HG03025 (cell line): ENCODE measurements around the gene PRKCH.

Experiments
- ATAC-seq: cut with Tn5 transposase; IDR thresholded peaks from one replicate; pipeline ENCODE4 v1.9.1; 2021; ENCODE audit warnings: mild to moderate bottlenecking, moderate library complexity; ENCODE audit not compliant: unreplicated experiment, low FRiP score

The PRKCH gene

DNA sequence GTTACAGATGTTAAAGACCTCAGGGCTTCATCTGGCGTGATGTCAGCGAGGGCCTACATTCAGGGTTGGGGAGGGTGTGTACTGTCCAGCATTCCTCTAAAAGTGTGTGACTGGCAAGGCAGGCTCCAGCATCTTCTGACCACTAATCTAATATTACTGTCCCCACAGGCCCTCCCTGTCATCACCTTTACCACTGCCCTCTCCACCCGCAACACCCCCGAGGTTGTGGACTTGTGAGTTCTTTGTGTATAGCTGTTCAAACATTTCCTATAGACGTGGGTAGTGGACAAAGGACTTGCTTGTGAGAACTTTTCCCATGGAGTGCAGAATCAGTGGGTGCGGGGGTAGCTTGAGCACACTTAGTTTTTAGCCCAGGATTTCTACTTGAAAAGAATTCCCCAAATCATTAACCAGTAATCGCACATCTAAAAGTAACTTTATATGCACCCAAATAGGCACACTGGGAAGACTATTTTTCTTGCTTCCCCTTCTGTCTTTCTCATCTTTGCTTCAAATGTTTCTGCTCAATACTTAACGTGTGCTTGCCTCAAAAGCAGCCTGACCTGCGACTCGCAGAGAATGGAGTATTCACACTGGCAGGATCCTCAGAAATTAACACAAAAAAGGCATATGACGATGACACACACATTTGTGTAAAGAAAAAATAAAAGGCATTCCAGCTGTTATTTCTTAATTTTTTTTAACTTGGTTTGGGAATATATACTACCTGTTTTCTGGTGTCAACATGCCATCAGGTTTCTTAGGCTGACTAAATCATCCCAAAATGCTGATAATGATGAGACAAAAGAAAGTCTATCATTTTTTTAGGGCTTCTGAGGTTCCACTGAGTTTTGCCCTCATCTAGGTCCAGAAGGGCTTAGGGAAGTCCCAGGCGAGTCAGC is 215.5 kb downstream of the PRKCH start:
- no peak for ATAC-seq

DNA sequence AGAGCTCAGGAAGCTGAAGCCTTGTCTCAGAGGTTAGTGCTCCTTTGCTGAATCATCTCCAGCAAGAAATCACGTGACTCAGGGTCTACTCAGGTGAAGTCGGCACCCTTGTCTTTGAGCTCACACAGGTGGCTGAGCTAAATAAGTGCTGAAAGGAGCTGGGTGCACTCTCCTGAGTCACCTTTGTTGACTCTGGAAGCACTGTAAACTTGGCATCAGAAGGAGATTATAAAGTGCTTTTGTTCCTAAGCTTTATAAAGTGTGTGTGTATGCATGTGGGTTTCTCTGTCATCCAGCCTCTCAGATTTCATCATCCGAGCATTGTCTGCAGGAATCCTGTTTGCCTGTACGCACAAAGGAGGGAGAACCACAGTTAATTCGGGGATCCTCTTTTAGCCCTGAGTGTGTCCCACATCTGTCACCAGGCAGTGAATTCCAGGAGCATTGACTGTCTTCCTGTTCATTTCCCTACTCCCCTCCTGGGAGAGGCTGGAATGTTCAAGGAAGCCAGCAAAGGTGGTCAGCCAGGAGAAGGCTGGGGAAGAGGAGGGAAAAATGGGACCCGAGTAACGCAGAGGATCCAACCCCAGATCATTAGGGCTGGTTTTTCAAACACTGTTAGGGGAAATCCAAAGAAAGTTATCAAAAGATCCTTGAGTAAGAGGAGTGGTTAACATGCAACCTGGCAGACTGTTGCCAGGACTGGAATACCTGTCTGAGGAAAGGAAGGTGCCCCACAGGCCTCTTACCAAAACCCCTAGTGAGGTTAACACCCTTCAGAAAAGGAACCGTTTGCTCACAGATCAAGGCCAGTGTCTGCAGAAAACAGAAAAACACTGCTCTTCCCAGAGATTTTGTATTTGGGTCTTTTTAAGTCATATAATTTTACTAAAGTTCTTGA is 216.4 kb downstream of the PRKCH start:
- no peak for ATAC-seq

GRCh38 chr14:61538464-61539022 is 217.2 kb downstream of the PRKCH start:
- no peak for ATAC-seq

GRCh38 chr14:61539631-61540030 is 218.3 kb downstream of the PRKCH start:
- no peak for ATAC-seq

- no peak for ATAC-seq
Observed at GRCh38 chr14:61540931-61541330, 219.6 kb downstream of the PRKCH start.

DNA sequence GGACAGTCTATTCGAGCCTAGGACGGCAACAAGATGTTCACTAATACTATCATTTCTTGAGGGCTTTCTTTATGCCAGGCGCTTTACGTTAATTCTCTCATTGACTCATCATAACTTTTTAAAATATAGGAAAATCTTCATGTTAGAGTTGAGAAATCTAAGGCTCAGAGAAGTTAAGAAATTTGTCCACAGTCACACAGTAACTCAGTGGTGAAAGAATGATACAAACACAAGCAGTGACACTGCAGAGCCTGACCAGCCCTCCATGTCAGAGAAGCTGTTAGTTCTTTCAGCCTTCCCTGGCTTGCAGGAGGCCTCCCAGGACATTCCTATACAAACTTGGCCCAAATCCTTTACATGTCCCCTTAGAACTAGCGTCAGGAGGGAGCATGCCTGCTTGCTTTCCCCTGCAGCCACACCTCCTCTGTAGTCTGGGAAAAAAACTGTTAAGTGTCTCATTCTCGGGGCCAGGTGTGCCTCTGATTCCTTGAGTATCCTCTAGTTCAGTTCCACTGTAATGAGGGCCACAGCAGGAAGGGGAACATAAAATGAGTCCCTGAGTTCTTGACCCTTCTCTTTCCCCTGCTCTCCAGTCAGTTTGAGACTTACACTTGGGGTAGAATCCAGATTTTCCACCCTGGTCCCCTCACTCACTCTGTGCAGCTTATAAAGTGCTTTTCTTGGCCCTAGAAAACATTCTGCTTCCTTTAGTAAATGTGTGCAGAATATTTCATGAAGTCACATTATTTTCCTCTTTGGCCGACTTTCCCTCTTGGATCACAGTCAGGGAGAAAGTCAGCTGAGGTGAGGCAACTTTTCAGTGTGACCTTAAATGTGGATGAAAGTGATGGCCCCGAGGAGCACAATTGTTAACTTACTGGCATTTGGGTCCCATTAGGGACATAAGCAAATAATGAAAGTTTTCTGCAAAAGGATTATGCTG is 221.7 kb downstream of the PRKCH start:
- no peak for ATAC-seq

GRCh38 chr14:61543946-61544345 is 222.6 kb downstream of the PRKCH start:
- ATAC-seq = no peak

- ATAC-seq = no peak
Observed at GRCh38 chr14:61544448-61545330, 223.3 kb downstream of the PRKCH start.

GRCh38 chr14:61545726-61546455 is 224.5 kb downstream of the PRKCH start:
- no peak for ATAC-seq

GRCh38 chr14:61547186-61548069 is 226.0 kb downstream of the PRKCH start:
- ATAC-seq = no peak

DNA sequence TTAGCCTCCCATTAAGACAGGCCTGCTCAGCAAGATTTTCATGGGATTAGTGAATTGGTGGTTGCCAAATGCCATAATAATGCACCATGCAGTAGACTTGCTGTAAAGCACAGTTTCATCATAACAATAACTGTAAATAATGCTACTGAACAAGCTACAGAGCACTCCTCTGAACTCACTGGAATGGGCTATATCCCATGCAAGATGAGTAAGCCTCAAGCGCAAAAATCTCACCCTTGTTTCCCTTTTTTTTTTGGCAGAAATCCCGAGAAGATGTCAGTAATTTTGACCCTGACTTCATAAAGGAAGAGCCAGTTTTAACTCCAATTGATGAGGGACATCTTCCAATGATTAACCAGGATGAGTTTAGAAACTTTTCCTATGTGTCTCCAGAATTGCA is 228.0 kb downstream of the PRKCH start:
- no peak for ATAC-seq

GRCh38 chr14:61551384-61551783 is 230.0 kb downstream of the PRKCH start:
- no peak for ATAC-seq

DNA sequence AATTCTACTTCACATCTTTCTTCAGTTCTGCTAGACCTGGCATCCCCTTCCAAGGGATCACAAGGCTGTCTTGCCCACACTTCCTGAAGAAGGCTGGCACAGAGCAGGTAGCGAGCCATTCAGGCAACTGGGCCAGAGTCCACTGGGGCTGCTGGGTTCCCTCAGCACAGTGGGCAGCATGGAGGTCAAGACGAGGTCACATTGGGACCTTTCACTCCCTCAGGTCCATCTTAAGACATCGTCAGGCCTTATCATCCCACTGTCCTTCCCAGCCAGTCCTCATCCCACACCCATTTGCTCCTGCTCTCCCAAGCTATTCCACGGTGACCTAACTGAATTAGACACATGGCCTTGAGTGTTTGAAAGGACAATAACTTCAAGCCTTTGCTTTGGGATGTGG is 230.9 kb downstream of the PRKCH start:
- ATAC-seq = no peak

DNA sequence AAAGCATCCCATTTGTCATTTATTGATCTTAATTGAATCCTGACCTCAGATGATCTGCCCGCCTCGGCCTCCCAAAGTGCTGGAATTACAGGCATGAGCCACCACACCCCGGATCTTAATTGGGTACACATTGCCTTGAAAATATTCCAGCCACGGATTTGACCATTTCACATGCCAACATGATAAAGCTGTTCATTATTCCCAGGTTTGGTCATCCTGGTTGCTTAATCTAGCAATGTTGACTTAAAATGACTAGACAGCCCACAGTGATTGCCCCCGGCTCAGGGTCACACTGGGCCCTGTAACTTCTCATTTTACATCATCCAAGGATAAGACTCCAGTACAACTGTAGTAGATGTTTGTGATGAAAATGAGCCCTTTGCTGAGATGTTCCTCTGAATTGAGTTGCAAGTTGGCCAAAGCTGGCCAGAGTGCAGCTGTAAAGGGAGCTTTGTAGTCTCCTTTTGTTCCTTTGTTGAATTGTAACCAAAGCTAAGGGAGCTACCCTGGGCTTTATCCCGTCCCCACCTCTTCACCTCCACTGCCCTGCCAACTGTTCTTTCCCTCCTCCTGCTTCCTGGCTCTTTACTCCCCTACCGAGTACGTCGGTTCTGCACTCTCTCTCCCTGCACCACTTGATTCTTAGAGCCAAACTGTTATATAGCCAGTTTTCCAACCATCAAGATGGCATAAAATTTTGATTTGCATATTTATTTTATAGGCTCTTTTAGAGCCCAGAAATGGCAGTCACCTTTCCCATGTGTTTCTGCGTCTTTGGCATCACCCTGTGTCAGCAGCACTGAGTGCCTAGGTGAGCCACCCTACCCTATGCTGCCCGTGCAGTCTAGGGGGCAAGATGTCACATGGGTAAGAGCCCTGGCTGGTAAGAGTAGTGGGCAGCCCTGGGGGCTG is 232.6 kb downstream of the PRKCH start:
- no peak for ATAC-seq

DNA sequence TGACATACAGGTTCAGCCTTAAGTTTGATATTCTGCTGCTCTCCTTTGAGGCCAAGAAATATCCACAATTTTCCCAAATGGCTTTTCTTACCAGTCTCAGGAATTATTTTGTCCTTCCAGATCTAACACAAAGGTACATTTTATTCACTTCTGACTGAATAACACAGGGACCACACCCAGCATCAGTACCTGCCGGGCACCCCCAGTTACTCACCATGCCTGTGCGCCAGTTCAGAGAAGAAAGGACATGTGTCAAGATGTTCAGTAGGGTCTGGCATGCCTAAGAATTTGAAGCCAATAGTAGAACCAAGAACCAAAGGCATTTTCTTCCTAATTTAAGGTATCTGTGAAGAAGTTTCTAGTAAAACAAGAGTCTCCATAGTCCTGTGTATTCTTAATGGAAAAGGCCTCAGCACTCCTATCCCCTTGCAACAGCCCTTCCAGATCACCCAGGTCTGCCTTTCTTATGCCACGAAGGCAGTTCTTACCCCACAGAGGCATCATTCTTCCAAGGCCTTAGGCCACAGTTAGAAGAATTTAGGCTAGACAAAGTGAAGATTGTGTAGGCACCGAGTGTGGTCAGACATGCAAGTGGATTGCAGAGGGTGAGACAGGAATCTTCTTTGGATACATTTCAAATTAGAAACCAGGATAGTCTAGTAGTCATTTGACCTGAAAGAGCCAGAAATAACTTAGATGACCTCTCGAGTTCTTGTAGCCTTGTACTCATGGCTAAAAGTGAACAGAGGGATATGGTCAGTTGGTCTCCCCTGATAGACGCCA is 233.9 kb downstream of the PRKCH start:
- ATAC-seq = no peak

DNA sequence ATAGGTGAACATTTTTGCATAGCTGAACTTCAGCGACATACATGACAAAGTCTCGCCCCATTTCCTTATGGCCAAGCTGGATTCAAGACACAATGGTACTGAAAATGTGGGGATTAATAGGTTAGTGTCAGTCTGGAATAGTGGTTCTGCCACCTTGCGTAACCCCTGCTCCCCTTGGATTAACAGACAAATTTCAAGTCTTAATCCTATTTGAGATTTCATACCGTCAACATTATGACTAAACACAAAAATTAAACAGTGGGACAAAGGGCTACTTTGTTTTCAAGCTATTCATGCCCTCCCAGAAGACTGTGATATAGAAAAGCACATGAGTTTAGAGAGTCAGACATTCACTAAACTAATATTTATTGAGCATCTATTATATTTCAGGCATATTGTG is 235.1 kb downstream of the PRKCH start:
- ATAC-seq = no peak
